Tibial artery (tissue), 4 donors: Measurements from ENCODE around the gene HAPLN3.

ENCODE experiments used
- DNase-seq, 2 donors: peaks; one replicate each; pipeline ENCODE4 v3.0.0-alpha.2; 2019
- H3K27ac ChIP-seq, 2 donors: fragments of 200-600 bp; sonication (generic) in 1 of 2; 1 replicate in 1 of 2; 2 replicates in 1 of 2; pipeline ENCODE4 v1.5.1; 2018 to 2019; ENCODE audit warnings: mild to moderate bottlenecking in 1 of 2
- H3K27me3 ChIP-seq, 2 donors: fragments of 200-600 bp; sonication (generic) in 1 of 2; one replicate each; pipeline versions ENCODE4 v1.5.1 to v1.6.0; 2016 to 2019
- H3K36me3 ChIP-seq, 3 donors: fragments of 200-600 bp; sonication (generic) in 2 of 3; one replicate each; pipeline ENCODE4 v1.5.1; 2016 to 2019; ENCODE audit warnings: mild to moderate bottlenecking in 2 of 3
- H3K4me1 ChIP-seq, 4 donors: fragments of 200-600 bp; sonication (generic) in 2 of 4; 1 replicate in 3 of 4; 2 replicates in 1 of 4; pipeline ENCODE4 v1.5.1; 2016 to 2019
- H3K4me3 ChIP-seq, 2 donors: fragments of 200-600 bp; sonication (generic) in 1 of 2; 1 replicate in 1 of 2; 2 replicates in 1 of 2; pipeline ENCODE4 v1.5.1; 2018 to 2019; ENCODE audit warnings: mild to moderate bottlenecking in 2 of 2
- H3K9me3 ChIP-seq, 3 donors: fragments of 200-600 bp; sonication (generic) in 1 of 3; one replicate each; pipeline ENCODE4 v1.5.1; 2016 to 2019
- CTCF ChIP-seq, 2 experiments: fragments of 200-600 bp in 1 of 2; fragments of 450-650 bp in 1 of 2; IDR thresholded peaks; one replicate each; pipeline ENCODE4 v1.5.1; 2017 to 2019; ENCODE audit warnings: antibody characterized with exemption in 2 of 2, mild to moderate bottlenecking in 1 of 2, moderate library complexity in 1 of 2
- intact Hi-C: fragments of 100-400 bp; cut with DNase I; formaldehyde crosslinking; loops from one replicate; pipeline ENCODE4 v1.15.0; 2023; ENCODE audit warnings: low total_unique reads

HAPLN3 gene

DNA sequence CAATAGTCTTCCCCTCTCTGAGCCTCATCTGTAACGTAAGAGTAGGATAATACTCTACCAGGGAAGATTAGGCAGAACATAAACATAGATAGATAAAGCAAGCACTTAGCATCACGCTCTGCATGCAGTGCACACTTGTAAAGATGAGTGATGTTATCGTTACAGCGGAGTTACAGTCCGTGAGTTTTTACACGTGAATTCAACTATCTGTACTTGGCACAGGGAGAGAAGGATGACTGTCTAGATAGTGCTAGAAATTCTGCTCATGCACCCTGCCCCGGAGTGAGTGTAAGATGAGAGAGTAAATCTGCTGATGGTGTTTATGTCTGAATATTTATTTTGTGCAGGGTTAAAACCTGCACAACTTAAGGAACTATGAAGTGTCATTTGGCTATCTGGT, 35.8 kb downstream of the HAPLN3 start:
- no peak overlapping the region for H3K27ac ChIP-seq
- no peaks in the 10 kb centered on the region for H3K27me3 ChIP-seq
- no peaks in the 10 kb centered on the region for H3K4me1 ChIP-seq
- no peak for TF ChIP-seq CTCF (IDR thresholded peaks at IDR 0.05)
- H3K4me3 ChIP-seq, result no peak overlapping the region
- H3K9me3 ChIP-seq, result no peaks in the 10 kb centered on the region
- DNase-seq, result no peak
- H3K36me3 ChIP-seq, result peaks cover 14 to 56% (median 30%) of the 10 kb centered on the region in 3 donors
- intact Hi-C loops, result no loop called here

DNA sequence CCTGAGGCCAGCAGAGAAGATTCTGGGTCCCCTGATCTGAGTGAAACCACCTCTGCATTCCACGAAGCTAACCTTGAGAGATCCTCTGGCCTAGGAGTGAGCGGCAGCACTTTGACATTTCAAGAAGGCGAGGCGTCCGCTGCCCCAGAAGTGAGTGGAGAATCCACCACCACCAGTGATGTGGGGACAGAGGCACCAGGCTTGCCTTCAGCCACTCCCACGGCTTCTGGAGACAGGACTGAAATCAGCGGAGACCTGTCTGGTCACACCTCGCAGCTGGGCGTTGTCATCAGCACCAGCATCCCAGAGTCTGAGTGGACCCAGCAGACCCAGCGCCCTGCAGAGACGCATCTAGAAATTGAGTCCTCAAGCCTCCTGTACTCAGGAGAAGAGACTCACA, 36.4 kb downstream of the HAPLN3 start:
- no peak for TF ChIP-seq CTCF (IDR thresholded peaks at IDR 0.05)
- intact Hi-C loops, result no loop called here
- no peaks in the 10 kb centered on the region for H3K4me1 ChIP-seq
- DNase-seq, result no peak
- H3K36me3 ChIP-seq, result peaks cover 14 to 59% (median 36%) of the 10 kb centered on the region in 3 donors
- no peaks in the 10 kb centered on the region for H3K9me3 ChIP-seq
- no peaks in the 10 kb centered on the region for H3K27me3 ChIP-seq
- H3K27ac ChIP-seq, result no peak overlapping the region
- H3K4me3 ChIP-seq, result no peak overlapping the region

GRCh38 chr15:88852476-88852875, 42.9 kb downstream of the HAPLN3 start:
- TF ChIP-seq CTCF (IDR thresholded peaks at IDR 0.05), result no peak
- intact Hi-C loops, result no loop called here
- DNase-seq, result no peak
- Histone ChIP-seq H3K27ac (no peak overlapping the region), H3K4me3 (no peak overlapping the region), H3K36me3 (peaks cover 0 to 73% (median 20%) of the 10 kb centered on the region in 3 donors), H3K27me3 (no peaks in the 10 kb centered on the region), H3K4me1 (no peaks in the 10 kb centered on the region), H3K9me3 (no peaks in the 10 kb centered on the region)

GRCh38 chr15:88849376-88850072, 45.8 kb downstream of the HAPLN3 start:
- Histone ChIP-seq H3K27ac (no peak overlapping the region), H3K27me3 (no peaks in the 10 kb centered on the region), H3K9me3 (no peaks in the 10 kb centered on the region), H3K36me3 (peaks cover 0 to 89% (median 10%) of the 10 kb centered on the region in 3 donors), H3K4me1 (no peaks in the 10 kb centered on the region), H3K4me3 (no peak overlapping the region)
- intact Hi-C loops, result no loop called here
- no peak for TF ChIP-seq CTCF (IDR thresholded peaks at IDR 0.05)
- DNase-seq, result no peak

DNA sequence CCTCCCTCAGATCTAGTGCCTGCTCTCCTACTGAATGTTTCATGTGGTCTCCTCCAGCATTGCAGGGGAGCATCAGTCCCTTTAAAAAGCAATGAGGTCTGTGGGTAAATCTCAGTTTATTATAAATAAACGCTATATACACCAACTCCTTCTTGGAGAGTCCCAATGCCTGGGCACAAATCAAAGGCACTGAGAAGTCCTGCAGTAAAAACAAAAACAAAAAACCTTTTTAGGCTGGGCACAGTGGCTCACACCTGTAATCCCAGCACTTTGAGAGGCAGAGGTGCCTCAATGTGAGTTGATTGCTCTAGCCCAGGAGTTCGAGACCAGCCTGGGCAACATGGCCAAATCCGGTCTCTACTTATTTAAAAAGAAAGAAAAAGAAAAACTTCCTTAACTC, 47.1 kb downstream of the HAPLN3 start:
- H3K9me3 ChIP-seq, result no peaks in the 10 kb centered on the region
- H3K27ac ChIP-seq, result no peak overlapping the region
- H3K4me1 ChIP-seq, result no peaks in the 10 kb centered on the region
- no peak for TF ChIP-seq CTCF (IDR thresholded peaks at IDR 0.05)
- intact Hi-C loops, result no loop called here
- H3K36me3 ChIP-seq, result peaks cover 3 to 84% (median 8%) of the 10 kb centered on the region in 3 donors
- no peaks in the 10 kb centered on the region for H3K27me3 ChIP-seq
- no peak for DNase-seq
- no peak overlapping the region for H3K4me3 ChIP-seq
